HCT116 (cell line): ENCODE results near the gene FAM20C. TPM values are rescaled to one million over a fixed set of nuclear protein-coding genes. Genes with fewer than 3 reads are reported as not detected.

Source experiments
- ATAC-seq: fragments of 200-7000 bp; cut with Tn5 transposase; 2 replicates; pipeline ENCODE4 v1.9.1; 2020; ENCODE audit warnings: mild to moderate bottlenecking, moderate library complexity
- BruUV-seq: library from RNA; stranded (reverse); fragments of 400-500 nt; replicated peaks from 2 replicates; lab custom pipeline; 2021; lab: Mats Ljungman, UMichigan
- CTCF ChIA-PET: fragments of 300-600 bp; sonication (Branson Sonifier 250); formaldehyde crosslinking; loops from one replicate; lab custom pipeline; 2021; ENCODE audit warnings: antibody characterized with exemption; lab: Charles Lee
- POLR2A ChIA-PET: fragments of 300-600, 350-600 bp; sonication (Branson Sonifier 250); formaldehyde crosslinking; loops from one replicate; lab custom pipeline; 2021; ENCODE audit warnings: antibody characterized with exemption; lab: Charles Lee
- RAD21 ChIA-PET, 2 experiments: fragments of 300-600 bp; sonication (Branson Sonifier 250); formaldehyde crosslinking; loops; one replicate each; lab custom pipeline; 2023; ENCODE audit warnings: low total read pairs in 2 of 2; ENCODE audit not compliant: uncharacterized antibody in 2 of 2, unreplicated experiment in 2 of 2, low non-redundant PET in 1 of 2; lab: Charles Lee
- DNase-seq: peaks from one replicate; pipeline ENCODE4 v3.0.0-alpha.2; 2010; ENCODE audit warnings: low read depth, low spot score
- H2AFZ ChIP-seq: fragments of 200-600 bp; shearing (Covaris generic), sonication (generic); 2 replicates; pipeline ENCODE4 v1.6.1; 2017; ENCODE audit warnings: low read depth, mixed run types, mixed read lengths, antibody characterized with exemption, low read length; ENCODE audit not compliant: poor library complexity, severe bottlenecking
- H3K27ac ChIP-seq: 2 replicates; pipeline ENCODE4 v1.5.1; 2012; ENCODE audit warnings: low read depth, low read length
- H3K27me3 ChIP-seq: fragments of 200-600 bp; sonication (generic); 2 replicates; pipeline ENCODE4 v1.6.1; 2016; ENCODE audit warnings: mixed run types, low read length, mixed read lengths; ENCODE audit not compliant: insufficient read depth
- H3K36me3 ChIP-seq, 2 experiments: fragments of 200-500 bp in 1 of 2; fragments of 200-600 bp in 1 of 2; sonication (Bioruptor generic) in 1 of 2; sonication (generic) in 1 of 2; 2 replicates each; pipeline versions ENCODE4 v1.5.1 to v1.6.1; 2014 to 2016; ENCODE audit warnings: low read length in 2 of 2, inconsistent platforms in 1 of 2, mixed read lengths in 1 of 2, mixed run types in 1 of 2; ENCODE audit not compliant: insufficient read depth in 2 of 2, control insufficient read depth in 1 of 2
- H3K4me1 ChIP-seq, 2 experiments: fragments of 200-600 bp in 1 of 2; sonication (generic) in 1 of 2; 2 replicates each; pipeline versions ENCODE4 v1.5.1 to v1.6.1; 2012 to 2017; ENCODE audit warnings: low read length in 2 of 2, inconsistent platforms in 1 of 2, mild to moderate bottlenecking in 1 of 2, mixed read lengths in 1 of 2, mixed run types in 1 of 2, moderate library complexity in 1 of 2; ENCODE audit not compliant: insufficient read depth in 2 of 2, control insufficient read depth in 1 of 2
- H3K4me2 ChIP-seq: fragments of 200-600 bp; sonication (generic); 2 replicates; pipeline ENCODE4 v1.6.1; 2017; ENCODE audit warnings: mixed run types, low read length, mixed read lengths
- H3K4me3 ChIP-seq, 2 experiments: fragments of 200-600 bp in 1 of 2; sonication (generic) in 1 of 2; replicated peaks in 1 of 2; 2 replicates each; pipeline ENCODE4 v1.5.1; 2011 to 2016; ENCODE audit warnings: low read length in 2 of 2, control low read depth in 1 of 2, low read depth in 1 of 2, mild to moderate bottlenecking in 1 of 2, mixed read lengths in 1 of 2, mixed run types in 1 of 2
- H3K79me2 ChIP-seq: fragments of 200-600 bp; sonication (generic); 2 replicates; pipeline ENCODE4 v1.6.1; 2017; ENCODE audit warnings: mild to moderate bottlenecking, mixed run types, low read length, moderate library complexity, mixed read lengths; ENCODE audit not compliant: insufficient read depth
- H3K9ac ChIP-seq: fragments of 200-600 bp; sonication (generic); 2 replicates; pipeline ENCODE4 v1.6.1; 2016; ENCODE audit warnings: low read length, mixed read lengths
- H3K9me2 ChIP-seq: fragments of 200-600 bp; sonication (generic), shearing (Covaris generic); 2 replicates; pipeline ENCODE4 v1.6.1; 2017; ENCODE audit warnings: mixed run types, mild to moderate bottlenecking, moderate library complexity; ENCODE audit not compliant: insufficient read depth
- H3K9me3 ChIP-seq, 2 experiments: fragments of 200-500 bp in 1 of 2; fragments of 200-600 bp in 1 of 2; sonication (Bioruptor generic) in 1 of 2; sonication (generic) in 1 of 2; 2 replicates each; pipeline ENCODE4 v1.6.1; 2014 to 2017; ENCODE audit warnings: low read length in 2 of 2, mixed read lengths in 2 of 2, inconsistent platforms in 1 of 2, low read depth in 1 of 2, mild to moderate bottlenecking in 1 of 2, mixed run types in 1 of 2, moderate library complexity in 1 of 2; ENCODE audit not compliant: control insufficient read depth in 1 of 2, insufficient read depth in 1 of 2
- H4K20me1 ChIP-seq: fragments of 200-600 bp; sonication (generic), shearing (Covaris generic); 2 replicates; pipeline ENCODE4 v1.6.1; 2017; ENCODE audit warnings: mixed run types, mild to moderate bottlenecking, moderate library complexity; ENCODE audit not compliant: insufficient read depth
- CBX3 ChIP-seq: IDR thresholded peaks from 2 replicates; pipeline ENCODE4 v1.6.1; 2012; ENCODE audit warnings: low read depth
- CEBPB ChIP-seq: IDR thresholded peaks from 2 replicates; pipeline ENCODE4 v1.6.1; 2012; ENCODE audit warnings: low read depth
- EGR1 ChIP-seq: IDR thresholded peaks from 2 replicates; pipeline ENCODE4 v1.6.1; 2012; ENCODE audit warnings: low read depth
- ELF1 ChIP-seq: IDR thresholded peaks from 2 replicates; pipeline ENCODE4 v1.6.1; 2012; ENCODE audit warnings: low read depth, borderline replicate concordance
- EZH2 ChIP-seq: fragments of 200-600 bp; sonication (generic); IDR thresholded peaks from 2 replicates; pipeline ENCODE4 v1.6.1; 2017; ENCODE audit warnings: antibody characterized with exemption, mixed run types
- FOSL1 ChIP-seq: IDR thresholded peaks from 2 replicates; pipeline ENCODE4 v1.6.1; 2012; ENCODE audit warnings: low read depth
- POLR2A ChIP-seq: IDR thresholded peaks from 2 replicates; pipeline ENCODE4 v1.7.0; 2011; ENCODE audit warnings: borderline replicate concordance; ENCODE audit not compliant: insufficient read depth, insufficient read length; ENCODE audit errors: extremely low read depth
- POLR2AphosphoS5 ChIP-seq: IDR thresholded peaks from 2 replicates; pipeline ENCODE4 v1.6.1; 2011; ENCODE audit warnings: mild to moderate bottlenecking, low read depth, low read length, moderate library complexity
- RAD21 ChIP-seq: IDR thresholded peaks from 2 replicates; pipeline ENCODE4 v1.6.1; 2012; ENCODE audit warnings: low read depth, mild to moderate bottlenecking
- SP1 ChIP-seq: IDR thresholded peaks from 2 replicates; pipeline ENCODE4 v1.6.1; 2012; ENCODE audit warnings: low read depth
- YY1 ChIP-seq: IDR thresholded peaks from 2 replicates; pipeline ENCODE4 v1.6.1; 2011; ENCODE audit warnings: low read length, low read depth, moderate library complexity, mild to moderate bottlenecking; ENCODE audit not compliant: insufficient replicate concordance; ENCODE audit errors: extremely low read depth
- ZFX ChIP-seq: fragments of 450-650 bp; IDR thresholded peaks from 2 replicates; pipeline ENCODE4 v1.6.1; 2017
- ZNF274 ChIP-seq: fragments of 200-500 bp; sonication (Bioruptor generic); IDR thresholded peaks from 2 replicates; pipeline ENCODE4 v1.6.1; 2014; ENCODE audit warnings: mild to moderate bottlenecking, low read depth, low read length, inconsistent platforms
- intact Hi-C: fragments of 100-400 bp; cut with micrococcal nuclease; formaldehyde crosslinking; loops from 2 replicates; pipeline ENCODE4 v1.10.0; 2022
- total RNA-seq: library from RNA; stranded (reverse); gene quantifications from one replicate; pipeline ENCODE4 v1.2.1, GENCODE V29; 2021; ENCODE audit not compliant: unreplicated experiment
- TF ChIP-seq, protein P1 (sequence below): IDR thresholded peaks from 2 replicates; pipeline ENCODE4 v1.6.1; 2011; ENCODE audit warnings: mild to moderate bottlenecking, low read length, moderate library complexity; ENCODE audit not compliant: insufficient replicate concordance; ENCODE audit errors: extremely low read depth
- TF ChIP-seq, protein P2 (sequence below): IDR thresholded peaks from 2 replicates; pipeline ENCODE4 v1.6.1; 2012; ENCODE audit warnings: low read depth
- TF ChIP-seq, protein P3 (sequence below): IDR thresholded peaks from 2 replicates; pipeline ENCODE4 v1.6.1; 2012

FAM20C gene
- total RNA-seq, 1 experiment from 2014 or later = 27.1 TPM

DNA sequence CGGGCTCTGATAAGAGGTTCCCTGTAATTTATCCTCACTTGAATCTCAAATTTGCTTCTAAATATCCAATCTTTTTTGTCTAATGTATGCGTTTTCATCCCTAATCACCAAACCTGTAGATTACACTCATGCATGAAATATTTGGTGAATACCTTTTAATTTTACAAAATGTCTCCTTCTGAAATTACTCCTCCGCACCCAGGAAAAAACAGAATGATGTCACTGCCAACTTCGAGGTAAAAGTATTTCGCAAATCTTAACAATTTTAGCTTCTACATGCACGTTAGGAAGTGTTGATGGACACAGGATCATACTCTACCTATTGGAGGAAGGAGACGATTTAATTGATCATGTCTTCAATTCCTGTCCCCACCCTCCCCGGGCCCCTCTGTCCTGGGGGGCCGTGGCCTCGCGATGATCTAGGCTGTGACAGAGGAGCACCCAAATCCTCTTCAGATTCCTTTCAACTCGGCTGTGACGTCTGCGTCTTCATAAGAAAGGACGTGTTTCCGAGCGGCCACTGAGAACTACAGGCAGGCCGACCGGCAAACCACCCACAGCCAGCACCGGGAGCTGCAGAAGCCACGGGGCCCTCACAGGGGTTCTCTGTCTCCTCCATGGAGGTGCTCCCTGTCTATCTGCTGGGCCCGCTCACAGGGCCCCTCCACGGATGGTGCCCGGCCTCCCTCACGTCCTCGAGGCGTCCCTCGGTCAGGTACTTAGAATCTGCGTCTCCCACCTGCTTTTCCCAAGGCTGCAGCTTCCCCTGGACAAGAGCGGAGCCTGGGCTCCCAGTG is 8.7 kb upstream of the FAM20C start:
- ChIA-PET RAD21 (no interaction called here), POLR2A (interaction anchor here (1.5 kb wide), 1 partner anchor 9 kb away, joined by 3 read pairs; the partner anchor contains the start of gene FAM20C), CTCF (no interaction called here)
- intact Hi-C loops = no loop called here
- no peak for DNase-seq
- no peaks in the 10 kb centered on the region for H3K27me3 ChIP-seq
- H3K27ac ChIP-seq = no peak overlapping the region
- no peak overlapping the region for H3K9ac ChIP-seq
- no TSS peak for BruUV-seq
- H4K20me1 ChIP-seq = no peaks in the 10 kb centered on the region
- H3K9me3 ChIP-seq = no peaks in the 10 kb centered on the region
- no peaks in the 10 kb centered on the region for H3K79me2 ChIP-seq
- H3K36me3 ChIP-seq = no peaks in the 10 kb centered on the region
- ATAC-seq = no peak
- no peak overlapping the region for H3K4me2 ChIP-seq
- no peak for TF ChIP-seq POLR2A
- TF ChIP-seq RAD21 = no peak
- no peak for TF ChIP-seq ZNF274
- TF ChIP-seq EGR1 = no peak
- TF ChIP-seq, protein P1, sequence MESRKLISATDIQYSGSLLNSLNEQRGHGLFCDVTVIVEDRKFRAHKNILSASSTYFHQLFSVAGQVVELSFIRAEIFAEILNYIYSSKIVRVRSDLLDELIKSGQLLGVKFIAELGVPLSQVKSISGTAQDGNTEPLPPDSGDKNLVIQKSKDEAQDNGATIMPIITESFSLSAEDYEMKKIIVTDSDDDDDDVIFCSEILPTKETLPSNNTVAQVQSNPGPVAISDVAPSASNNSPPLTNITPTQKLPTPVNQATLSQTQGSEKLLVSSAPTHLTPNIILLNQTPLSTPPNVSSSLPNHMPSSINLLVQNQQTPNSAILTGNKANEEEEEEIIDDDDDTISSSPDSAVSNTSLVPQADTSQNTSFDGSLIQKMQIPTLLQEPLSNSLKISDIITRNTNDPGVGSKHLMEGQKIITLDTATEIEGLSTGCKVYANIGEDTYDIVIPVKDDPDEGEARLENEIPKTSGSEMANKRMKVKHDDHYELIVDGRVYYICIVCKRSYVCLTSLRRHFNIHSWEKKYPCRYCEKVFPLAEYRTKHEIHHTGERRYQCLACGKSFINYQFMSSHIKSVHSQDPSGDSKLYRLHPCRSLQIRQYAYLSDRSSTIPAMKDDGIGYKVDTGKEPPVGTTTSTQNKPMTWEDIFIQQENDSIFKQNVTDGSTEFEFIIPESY = no peak
- TF ChIP-seq EZH2 = no peak
- TF ChIP-seq ZFX = no peak
- TF ChIP-seq FOSL1 = no peak
- TF ChIP-seq CBX3 = no peak
- TF ChIP-seq POLR2AphosphoS5 = no peak
- no peak for TF ChIP-seq ELF1
- no peak for TF ChIP-seq SP1
- TF ChIP-seq, protein P2, sequence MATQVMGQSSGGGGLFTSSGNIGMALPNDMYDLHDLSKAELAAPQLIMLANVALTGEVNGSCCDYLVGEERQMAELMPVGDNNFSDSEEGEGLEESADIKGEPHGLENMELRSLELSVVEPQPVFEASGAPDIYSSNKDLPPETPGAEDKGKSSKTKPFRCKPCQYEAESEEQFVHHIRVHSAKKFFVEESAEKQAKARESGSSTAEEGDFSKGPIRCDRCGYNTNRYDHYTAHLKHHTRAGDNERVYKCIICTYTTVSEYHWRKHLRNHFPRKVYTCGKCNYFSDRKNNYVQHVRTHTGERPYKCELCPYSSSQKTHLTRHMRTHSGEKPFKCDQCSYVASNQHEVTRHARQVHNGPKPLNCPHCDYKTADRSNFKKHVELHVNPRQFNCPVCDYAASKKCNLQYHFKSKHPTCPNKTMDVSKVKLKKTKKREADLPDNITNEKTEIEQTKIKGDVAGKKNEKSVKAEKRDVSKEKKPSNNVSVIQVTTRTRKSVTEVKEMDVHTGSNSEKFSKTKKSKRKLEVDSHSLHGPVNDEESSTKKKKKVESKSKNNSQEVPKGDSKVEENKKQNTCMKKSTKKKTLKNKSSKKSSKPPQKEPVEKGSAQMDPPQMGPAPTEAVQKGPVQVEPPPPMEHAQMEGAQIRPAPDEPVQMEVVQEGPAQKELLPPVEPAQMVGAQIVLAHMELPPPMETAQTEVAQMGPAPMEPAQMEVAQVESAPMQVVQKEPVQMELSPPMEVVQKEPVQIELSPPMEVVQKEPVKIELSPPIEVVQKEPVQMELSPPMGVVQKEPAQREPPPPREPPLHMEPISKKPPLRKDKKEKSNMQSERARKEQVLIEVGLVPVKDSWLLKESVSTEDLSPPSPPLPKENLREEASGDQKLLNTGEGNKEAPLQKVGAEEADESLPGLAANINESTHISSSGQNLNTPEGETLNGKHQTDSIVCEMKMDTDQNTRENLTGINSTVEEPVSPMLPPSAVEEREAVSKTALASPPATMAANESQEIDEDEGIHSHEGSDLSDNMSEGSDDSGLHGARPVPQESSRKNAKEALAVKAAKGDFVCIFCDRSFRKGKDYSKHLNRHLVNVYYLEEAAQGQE = no peak
- TF ChIP-seq, protein P3, sequence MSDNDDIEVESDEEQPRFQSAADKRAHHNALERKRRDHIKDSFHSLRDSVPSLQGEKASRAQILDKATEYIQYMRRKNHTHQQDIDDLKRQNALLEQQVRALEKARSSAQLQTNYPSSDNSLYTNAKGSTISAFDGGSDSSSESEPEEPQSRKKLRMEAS = no peak
- TF ChIP-seq CEBPB = no peak
- no peak for TF ChIP-seq YY1
- no peak overlapping the region for H2AFZ ChIP-seq
- no peak overlapping the region for H3K4me3 ChIP-seq
- no peaks in the 10 kb centered on the region for H3K4me1 ChIP-seq
- no peaks in the 10 kb centered on the region for H3K9me2 ChIP-seq
